Hepatocyte (in vitro differentiated cells): Measurements from ENCODE around the gene EPHB6. TPM values are rescaled to one million over a fixed set of nuclear protein-coding genes. Genes with fewer than 3 reads are reported as not detected.

Source experiments
- DNase-seq: peaks from one replicate; pipeline ENCODE4 v3.0.0-alpha.2; 2016; ENCODE audit warnings: low spot score
- H2AFZ ChIP-seq: fragments of 200-600 bp; sonication (generic); 2 replicates; pipeline ENCODE4 v1.6.0; 2016; ENCODE audit warnings: antibody characterized with exemption, mild to moderate bottlenecking
- H3K27ac ChIP-seq: fragments of 200-600 bp; sonication (generic); 2 replicates; pipeline ENCODE4 v1.5.1; 2016; ENCODE audit warnings: mild to moderate bottlenecking
- H3K27me3 ChIP-seq: fragments of 200-600 bp; sonication (generic); 2 replicates; pipeline ENCODE4 v1.6.1; 2016
- H3K36me3 ChIP-seq: fragments of 200-600 bp; sonication (generic); replicated peaks from 2 replicates; pipeline ENCODE4 v1.5.1; 2016; ENCODE audit warnings: low read depth; ENCODE audit not compliant: insufficient read depth
- H3K4me1 ChIP-seq: fragments of 200-600 bp; sonication (generic); 2 replicates; pipeline ENCODE4 v1.5.1; 2016; ENCODE audit warnings: mild to moderate bottlenecking, moderate library complexity; ENCODE audit not compliant: insufficient read depth
- H3K4me2 ChIP-seq: fragments of 200-600 bp; sonication (generic); 2 replicates; pipeline ENCODE4 v1.6.0; 2016
- H3K4me3 ChIP-seq: fragments of 200-600 bp; sonication (generic); 2 replicates; pipeline ENCODE4 v1.5.1; 2016; ENCODE audit warnings: mild to moderate bottlenecking
- H3K79me2 ChIP-seq: fragments of 200-600 bp; sonication (generic); 2 replicates; pipeline ENCODE4 v1.6.0; 2017; ENCODE audit warnings: mild to moderate bottlenecking
- H3K9me2 ChIP-seq: fragments of 200-600 bp; sonication (generic); replicated peaks from 2 replicates; pipeline ENCODE4 v1.6.0; 2017; ENCODE audit warnings: mild to moderate bottlenecking; ENCODE audit not compliant: insufficient read depth
- H3K9me3 ChIP-seq: fragments of 200-600 bp; sonication (generic); 2 replicates; pipeline ENCODE4 v1.5.1; 2016; ENCODE audit warnings: low read depth, mild to moderate bottlenecking
- H4K20me1 ChIP-seq: fragments of 200-600 bp; sonication (generic); 2 replicates; pipeline ENCODE4 v1.6.0; 2016; ENCODE audit warnings: mild to moderate bottlenecking; ENCODE audit not compliant: insufficient read depth, poor library complexity, severe bottlenecking
- CTCF ChIP-seq: fragments of 200-600 bp; sonication (generic); IDR thresholded peaks from 2 replicates; pipeline ENCODE4 v1.5.1; 2016; ENCODE audit warnings: antibody characterized with exemption, mild to moderate bottlenecking; ENCODE audit not compliant: poor library complexity
- EZH2 ChIP-seq: fragments of 200-600 bp; sonication (generic); IDR thresholded peaks from 2 replicates; pipeline ENCODE4 v1.6.1; 2016; ENCODE audit warnings: antibody characterized with exemption, mild to moderate bottlenecking, borderline replicate concordance
- EZH2phosphoT487 ChIP-seq: fragments of 200-600 bp; sonication (generic); IDR thresholded peaks from one replicate; pipeline ENCODE4 v1.6.1; 2018; ENCODE audit warnings: antibody characterized with exemption, mild to moderate bottlenecking, low read depth, moderate library complexity; ENCODE audit not compliant: unreplicated experiment, severe bottlenecking
- WGBS: methylation state at CpG from one replicate; pipeline ENCODE4 v1.1.6; 2016; ENCODE audit warnings: low lambda C conversion rate; ENCODE audit errors: missing lambda C conversion rate; 5-methylcytosine and 5-hydroxymethylcytosine counted together
- polyA plus RNA-seq: library from polyadenylated mRNA; unstranded; fragments of >200 nt; fragmentation: Nextera tagmentation; extraction: Ambion mirVana; gene quantifications from 2 replicates; pipeline ENCODE4 v1.2.1, GENCODE V29; 2016
- total RNA-seq: library from RNA; depleted of rRNA; stranded (reverse); fragments of >200 nt; gene quantifications from 2 replicates; pipeline ENCODE4 v1.2.3, GENCODE V29; 2014

EPHB6 gene
- total and polyA plus RNA-seq, 2 experiments from 2014 or later = 14.8 to 29.6 TPM

- no peaks in the 10 kb centered on the region for H3K9me3 ChIP-seq
- no peaks in the 10 kb centered on the region for H3K4me1 ChIP-seq
- H3K4me3 ChIP-seq = no peak overlapping the region
- no peak overlapping the region for H3K27ac ChIP-seq
- H3K9me2 ChIP-seq = no peaks in the 10 kb centered on the region
- DNase-seq = no peak
- no peak overlapping the region for H2AFZ ChIP-seq
- no peaks in the 10 kb centered on the region for H3K79me2 ChIP-seq
- H3K36me3 ChIP-seq = no peaks in the 10 kb centered on the region
- no peak for TF ChIP-seq CTCF
- no peak for TF ChIP-seq EZH2
- TF ChIP-seq EZH2phosphoT487 = no peak
- no peaks in the 10 kb centered on the region for H4K20me1 ChIP-seq
- 15% methylated on average over 1 of the region's 1 CpG for WGBS
- peaks cover 13% of the 10 kb centered on the region for H3K27me3 ChIP-seq
- no peak overlapping the region for H3K4me2 ChIP-seq
Observed at GRCh38 chr7:142813699-142814098, 41.2 kb upstream of the EPHB6 start.

GRCh38 chr7:142814451-142814850 lies 40.4 kb upstream of the EPHB6 start:
- H3K79me2 ChIP-seq = no peaks in the 10 kb centered on the region
- no peak for DNase-seq
- no peak overlapping the region for H3K4me3 ChIP-seq
- H3K36me3 ChIP-seq = no peaks in the 10 kb centered on the region
- H3K27me3 ChIP-seq = peaks cover 13% of the 10 kb centered on the region
- no peak overlapping the region for H3K4me2 ChIP-seq
- no peaks in the 10 kb centered on the region for H3K9me2 ChIP-seq
- no peaks in the 10 kb centered on the region for H4K20me1 ChIP-seq
- WGBS = 46% methylated on average over 2 of the region's 2 CpGs
- H2AFZ ChIP-seq = no peak overlapping the region
- H3K9me3 ChIP-seq = no peaks in the 10 kb centered on the region
- no peaks in the 10 kb centered on the region for H3K4me1 ChIP-seq
- no peak for TF ChIP-seq EZH2phosphoT487
- TF ChIP-seq EZH2 = no peak
- no peak overlapping the region for H3K27ac ChIP-seq

GRCh38 chr7:142815134-142815533 lies 39.7 kb upstream of the EPHB6 start:
- Histone ChIP-seq H2AFZ (no peak overlapping the region), H3K4me2 (no peak overlapping the region), H4K20me1 (no peaks in the 10 kb centered on the region), H3K9me3 (no peaks in the 10 kb centered on the region), H3K79me2 (no peaks in the 10 kb centered on the region), H3K36me3 (no peaks in the 10 kb centered on the region), H3K27ac (no peak overlapping the region), H3K9me2 (no peaks in the 10 kb centered on the region), H3K4me3 (no peak overlapping the region), H3K4me1 (no peaks in the 10 kb centered on the region), H3K27me3 (peaks cover 10% of the 10 kb centered on the region)
- no peak for TF ChIP-seq CTCF
- no peak for TF ChIP-seq EZH2
- no peak for TF ChIP-seq EZH2phosphoT487
- DNase-seq = no peak
- WGBS = 71% methylated on average over 3 of the region's 3 CpGs

- H3K79me2 ChIP-seq = no peaks in the 10 kb centered on the region
- no peaks in the 10 kb centered on the region for H3K4me1 ChIP-seq
- no peaks in the 10 kb centered on the region for H3K36me3 ChIP-seq
- H3K9me3 ChIP-seq = no peaks in the 10 kb centered on the region
- H3K27me3 ChIP-seq = peaks cover 7% of the 10 kb centered on the region
- H2AFZ ChIP-seq = no peak overlapping the region
- no peaks in the 10 kb centered on the region for H3K9me2 ChIP-seq
- no peak overlapping the region for H3K4me3 ChIP-seq
- TF ChIP-seq CTCF (no peak), EZH2 (no peak), EZH2phosphoT487 (no peak)
- 79% methylated on average over 2 of the region's 2 CpGs for WGBS
- no peak for DNase-seq
- H4K20me1 ChIP-seq = no peaks in the 10 kb centered on the region
- H3K4me2 ChIP-seq = no peak overlapping the region
- no peak overlapping the region for H3K27ac ChIP-seq
Observed at GRCh38 chr7:142817506-142817905, 37.4 kb upstream of the EPHB6 start.
